SW 1271 (cell line): ENCODE results near the gene LNP1.
"Not testable (repeated sequence)": the region's sequence is repeated elsewhere in the genome, so short reads cannot be mapped to it uniquely, and the experiment has no call there.

Experiments used
- DNase-seq, 2 experiments: peaks; one replicate each; lab custom pipeline; 2025; lab: John Stamatoyannopoulos, UW

Gene LNP1, protein sequence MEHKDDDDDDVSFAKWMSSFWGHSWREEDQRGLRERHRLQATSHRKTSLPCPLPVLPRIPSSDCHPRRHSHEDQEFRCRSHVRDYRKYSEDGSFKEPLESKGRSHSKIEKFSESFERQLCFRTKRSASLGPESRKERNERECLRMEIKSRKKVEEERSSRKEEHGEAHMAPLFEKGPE

DNA sequence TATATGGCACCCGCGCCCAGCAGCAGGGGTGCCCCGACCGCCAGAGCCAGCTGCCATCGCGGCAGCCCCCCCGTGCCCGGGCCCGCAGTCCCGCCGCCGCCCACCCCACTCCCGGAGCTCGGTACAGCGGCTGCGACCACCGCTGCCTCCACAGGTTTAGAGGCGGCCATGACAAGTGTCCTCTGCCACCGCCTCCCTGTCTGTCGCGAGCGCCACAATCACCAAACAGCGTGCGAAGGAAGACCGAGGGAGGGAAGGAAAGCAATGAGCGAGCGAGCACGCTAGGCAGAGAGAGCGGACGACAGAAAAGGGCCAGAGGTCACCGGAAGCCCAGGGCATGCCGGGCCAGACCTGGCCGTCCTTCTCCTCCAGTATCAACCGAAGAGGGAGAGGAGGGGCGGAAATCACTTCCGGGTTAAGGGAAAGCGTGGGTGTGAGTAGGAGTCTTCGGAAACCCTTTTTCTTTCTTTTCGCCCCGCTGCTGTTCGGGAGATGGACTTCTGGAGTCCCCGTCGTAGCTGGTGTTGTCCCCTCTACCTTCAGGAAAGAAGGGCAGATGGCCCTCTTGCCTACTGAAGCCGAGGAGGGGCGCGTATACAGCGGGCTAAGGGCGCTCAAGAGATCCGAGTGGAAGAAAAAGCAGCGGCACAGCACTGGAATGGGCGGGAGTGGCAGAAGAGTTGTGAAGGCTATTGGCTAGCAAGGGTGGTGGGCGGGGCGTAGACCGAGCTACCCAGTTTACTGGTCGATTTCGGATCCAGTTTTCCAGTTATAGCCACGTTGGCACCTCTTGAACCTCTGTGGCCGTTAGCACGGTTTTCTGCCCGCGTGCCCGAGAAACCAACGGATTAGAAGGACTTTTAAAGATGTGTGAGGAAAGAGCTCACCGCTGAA is at the start of gene LNP1, which contains the start of gene TOMM70:
TSS of gene LNP1 (plus strand) at position 760 of the 894 bp plus-strand sequence. CDS start 28,191 bp downstream, outside the sequence.
TSS of gene TOMM70 (minus strand) at position 310 of the 894 bp plus-strand sequence. CDS start at position 170, 140 bp downstream.
- peak; percentile 95 to 99 for DNase-seq

DNA sequence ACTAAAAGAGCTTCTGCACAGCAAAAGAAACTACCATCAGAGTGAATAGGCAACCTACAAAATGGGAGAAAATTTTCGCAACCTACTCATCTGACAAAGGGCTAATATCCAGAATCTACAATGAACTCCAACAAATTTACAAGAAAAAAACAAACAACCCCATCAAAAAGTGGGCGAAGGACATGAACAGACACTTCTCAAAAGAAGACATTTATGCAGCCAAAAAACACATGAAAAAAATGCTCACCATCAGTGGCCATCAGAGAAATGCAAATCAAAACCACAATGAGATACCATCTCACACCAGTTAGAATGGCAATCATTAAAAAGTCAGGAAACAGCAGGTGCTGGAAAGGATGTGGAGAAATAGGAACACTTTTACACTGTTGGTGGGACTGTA is 49.6 kb upstream of the LNP1 start:
- DNase-seq: not testable (repeated sequence)

DNA sequence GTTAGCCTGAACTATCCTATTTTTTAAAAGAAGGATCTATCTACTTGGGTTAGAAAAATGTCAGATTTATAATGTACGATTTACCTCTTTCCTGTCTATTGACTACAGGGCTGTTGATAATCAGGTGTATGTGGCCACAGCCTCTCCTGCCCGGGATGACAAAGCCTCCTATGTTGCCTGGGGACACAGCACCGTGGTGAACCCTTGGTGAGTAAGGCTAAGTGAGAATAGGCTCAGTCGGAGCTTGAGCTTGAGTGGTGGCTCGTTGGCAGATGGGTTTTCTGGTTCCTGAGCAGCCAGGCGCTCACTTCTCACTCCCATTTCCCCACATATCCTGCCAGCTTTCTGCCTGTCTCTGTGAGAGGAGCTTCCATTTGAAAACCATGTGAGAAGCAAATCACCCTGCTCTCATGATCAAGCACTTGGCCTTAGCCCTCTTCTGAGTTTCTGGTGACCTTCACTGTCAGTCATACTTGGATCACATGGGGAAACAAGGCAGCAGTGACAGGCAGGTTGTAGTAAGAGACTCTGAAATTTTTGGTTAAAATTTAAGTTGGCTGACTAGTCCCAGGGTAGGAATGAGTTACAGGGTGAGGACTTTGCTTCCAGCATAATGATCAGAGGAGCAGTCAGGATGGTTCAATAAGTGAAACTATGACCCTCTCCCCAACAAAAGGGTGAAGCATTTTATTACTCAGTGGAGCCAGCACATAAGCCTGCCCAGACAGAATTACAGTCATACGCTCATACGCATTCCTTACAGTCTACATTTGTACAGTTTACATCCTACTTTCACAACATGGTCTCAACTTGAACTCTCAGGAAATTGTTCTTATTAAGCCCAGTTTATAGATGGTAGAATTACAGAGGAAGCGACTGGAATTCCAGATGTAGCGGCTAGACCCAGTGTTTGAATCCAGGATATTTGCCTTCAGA is 48.8 kb upstream of the LNP1 start:
- DNase-seq: no peak

DNA sequence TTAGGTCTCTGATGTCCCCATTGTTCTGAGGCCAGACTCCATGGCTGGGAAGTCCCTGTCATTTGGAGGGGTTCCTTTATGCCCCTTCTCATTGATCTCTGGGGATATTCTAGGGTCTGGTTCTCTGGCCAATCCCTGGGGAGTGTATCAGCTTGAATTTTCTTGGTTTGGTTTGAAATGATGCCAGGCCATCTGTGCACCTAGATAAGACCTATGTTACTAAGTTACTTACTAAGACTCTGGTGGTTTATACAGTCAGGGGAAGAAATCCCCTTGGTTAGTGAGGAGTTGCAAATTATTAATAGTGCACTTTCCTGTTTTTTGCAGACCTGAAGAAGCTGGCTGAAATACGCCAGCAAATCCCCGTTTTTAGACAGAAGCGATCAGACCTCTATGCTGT is 46.5 kb upstream of the LNP1 start:
- DNase-seq: no peak

DNA sequence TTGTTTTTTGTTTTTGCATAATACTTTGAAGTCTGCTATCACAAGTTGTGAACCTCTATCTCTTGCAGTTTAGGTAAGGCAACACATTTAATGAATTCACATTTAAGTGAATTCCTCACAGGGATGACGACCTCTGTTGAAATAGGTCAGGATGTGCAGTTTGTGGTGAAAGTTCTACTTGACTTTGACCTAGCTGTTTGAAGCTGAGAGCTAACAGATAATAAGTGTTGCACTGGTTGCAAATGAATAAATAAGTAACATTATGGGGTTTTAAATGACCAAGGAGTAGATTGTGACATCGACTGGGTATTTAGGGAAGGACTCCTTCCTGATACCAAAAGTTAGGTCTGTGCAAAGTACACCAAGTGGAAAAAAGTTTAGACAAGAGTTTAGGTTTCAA is 42.9 kb upstream of the LNP1 start:
- DNase-seq: no peak

DNA sequence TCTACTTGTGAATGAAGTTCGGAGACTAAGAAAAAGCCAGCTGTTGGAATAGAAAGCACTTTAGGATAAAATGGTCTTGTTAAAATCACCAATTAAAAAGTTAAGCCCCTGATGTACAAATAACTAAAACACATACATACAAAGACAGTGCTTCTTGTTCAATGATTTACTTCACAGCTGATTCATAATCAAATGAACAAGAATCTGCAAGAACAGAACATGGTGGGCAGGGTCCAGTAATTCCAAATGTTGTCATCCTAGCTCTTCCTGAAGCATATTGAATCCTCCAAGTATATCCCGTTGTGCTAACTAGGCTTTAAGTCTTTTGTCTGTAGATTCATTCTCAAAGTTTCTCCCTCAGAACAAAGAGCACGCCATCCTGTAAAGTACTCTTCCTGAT is 42.3 kb upstream of the LNP1 start:
- no peak for DNase-seq

DNA sequence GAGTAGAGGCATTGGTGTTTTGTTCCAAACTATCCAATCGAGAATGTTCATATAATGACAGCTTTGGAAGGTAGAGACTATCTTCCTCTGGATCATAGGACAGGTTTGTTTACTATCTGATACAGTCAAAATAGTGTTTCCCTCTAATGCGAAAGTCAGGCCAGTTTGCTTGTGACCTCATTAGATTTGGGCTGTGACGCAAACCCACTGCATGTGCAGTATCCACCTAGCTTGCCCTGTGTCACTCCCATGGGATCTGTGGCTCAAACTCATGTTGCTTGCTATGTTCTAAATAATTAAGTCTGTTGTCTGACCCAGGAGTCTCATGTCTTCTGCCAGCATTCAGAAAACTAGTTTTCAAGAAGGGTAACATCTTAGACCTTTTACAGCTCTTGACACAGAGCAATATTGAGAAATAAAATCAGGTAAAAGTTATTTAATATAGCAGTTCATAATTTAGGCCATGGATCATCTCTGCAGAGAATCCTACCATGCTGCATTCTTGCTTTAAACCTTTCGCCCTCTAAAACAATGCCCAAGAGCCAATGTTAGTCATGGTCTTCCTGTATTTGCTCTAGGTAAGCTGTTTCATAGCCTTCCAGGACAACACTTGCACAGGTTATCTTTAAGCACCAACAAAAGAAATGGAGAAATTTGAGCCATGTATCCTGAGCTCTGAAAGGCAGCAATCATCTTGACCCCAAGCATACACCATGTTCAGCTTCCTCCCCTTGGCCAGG is 40.4 kb upstream of the LNP1 start:
- no peak for DNase-seq

DNA sequence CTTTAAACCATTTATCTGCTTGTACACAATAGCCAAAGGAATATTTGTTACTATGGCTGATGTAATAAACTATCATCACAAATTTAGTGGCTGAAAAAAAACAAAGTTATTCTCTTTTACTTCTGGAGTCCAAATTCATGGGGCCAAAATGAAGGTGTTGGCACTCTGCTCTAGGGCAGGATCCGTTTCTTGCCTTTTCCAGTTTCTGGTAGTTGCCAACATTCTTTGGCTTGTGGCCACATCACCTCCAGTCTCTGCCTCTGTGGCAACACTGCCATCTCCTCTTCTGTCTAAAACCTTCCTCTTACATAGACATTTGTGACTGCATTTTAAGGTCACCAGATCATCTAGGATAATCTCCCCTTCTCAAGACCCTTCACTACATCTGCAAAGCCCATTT is 39.4 kb upstream of the LNP1 start:
- no peak for DNase-seq

DNA sequence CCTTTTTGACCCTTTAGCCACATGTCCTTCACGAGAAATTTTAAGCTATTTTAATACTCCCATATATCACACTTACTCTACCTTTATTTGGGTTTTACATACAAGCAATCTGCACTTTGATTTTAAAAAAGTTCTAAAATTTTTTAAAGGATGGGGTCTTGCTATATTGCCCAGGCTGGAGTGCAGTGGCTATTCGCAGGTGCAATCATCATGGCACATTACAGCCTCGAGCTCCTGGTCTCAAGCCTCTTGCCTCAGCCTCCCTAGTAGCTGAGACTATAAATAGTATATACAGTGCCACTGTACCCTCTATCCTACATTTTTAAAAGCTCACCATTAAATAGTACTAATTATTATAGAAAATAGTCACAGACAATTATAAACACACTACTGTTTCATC is 36.9 kb upstream of the LNP1 start:
- DNase-seq: no peak

DNA sequence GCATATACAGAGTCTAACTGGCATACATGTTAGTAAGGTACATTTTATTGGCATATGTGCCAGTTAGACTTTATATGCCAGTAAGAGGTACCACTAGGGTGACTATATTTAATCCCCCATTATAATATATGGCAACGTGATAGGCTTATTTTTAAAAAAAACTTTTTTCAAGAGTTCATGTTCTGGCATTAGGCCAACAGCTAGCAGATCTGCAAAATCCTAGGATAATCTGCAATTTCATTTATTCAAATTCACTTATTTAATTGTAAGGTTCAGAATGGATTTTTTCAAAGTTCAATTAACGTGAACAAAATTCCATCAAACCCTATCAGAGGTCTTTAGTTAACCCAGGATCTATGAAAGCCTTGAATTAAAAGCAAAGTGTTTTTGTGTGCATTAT is 34.9 kb upstream of the LNP1 start:
- no peak for DNase-seq

DNA sequence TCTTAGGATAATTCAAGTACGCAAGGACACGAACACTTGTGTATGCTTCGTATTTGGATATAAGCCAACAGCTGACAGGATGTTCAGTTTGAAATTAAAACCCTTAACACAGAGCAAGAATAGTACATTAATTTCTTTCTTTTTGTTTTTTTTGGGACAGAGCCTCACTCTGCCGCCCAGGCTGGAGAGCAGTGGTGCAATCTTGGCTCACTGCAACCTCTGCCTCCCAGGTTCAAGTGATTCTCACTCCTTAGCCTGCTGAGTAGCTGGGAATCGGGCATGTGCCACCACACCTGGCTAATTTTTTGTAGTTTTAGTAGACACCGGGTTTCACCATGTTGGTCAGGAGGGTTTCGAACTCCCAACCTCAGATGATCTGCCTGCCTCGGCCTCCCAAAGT is 32.9 kb upstream of the LNP1 start:
- DNase-seq: no peak

DNA sequence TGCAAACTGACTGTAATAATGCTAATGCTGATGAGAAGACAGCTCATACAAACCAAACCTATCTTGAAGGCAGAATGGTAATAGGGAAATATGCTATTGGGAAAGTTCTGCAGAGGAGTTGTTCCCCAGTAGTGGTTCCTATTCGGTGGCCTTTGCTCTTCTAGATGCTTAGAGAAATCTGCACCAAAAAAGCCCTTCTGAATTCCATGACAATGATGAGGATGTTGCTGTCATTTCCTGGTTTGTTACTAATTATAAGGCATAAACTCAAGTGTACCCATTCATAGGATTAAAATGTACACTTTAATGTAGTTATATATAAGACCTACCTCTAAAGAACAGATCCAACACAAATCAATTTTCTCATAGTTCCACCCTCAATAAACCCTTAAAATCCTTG is 30.6 kb upstream of the LNP1 start:
- DNase-seq: no peak

DNA sequence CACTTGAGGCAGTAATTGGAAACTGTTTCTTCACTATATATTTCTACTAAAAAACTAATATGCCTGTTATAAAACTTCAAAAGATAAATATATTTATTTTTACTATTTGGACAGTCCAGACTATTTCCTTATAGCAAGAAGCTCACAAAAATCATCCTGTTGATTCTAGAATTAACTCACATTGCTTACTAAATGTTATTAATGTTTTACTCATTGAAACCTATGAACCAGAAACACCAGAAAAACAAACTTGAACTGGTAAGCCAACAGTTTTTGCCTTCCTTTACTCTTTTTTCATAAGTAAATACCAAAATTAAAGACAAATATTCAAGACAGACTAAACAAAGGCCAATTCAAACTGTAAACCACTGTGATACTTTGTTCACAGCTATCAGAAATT is 26.8 kb upstream of the LNP1 start:
- DNase-seq: no peak

DNA sequence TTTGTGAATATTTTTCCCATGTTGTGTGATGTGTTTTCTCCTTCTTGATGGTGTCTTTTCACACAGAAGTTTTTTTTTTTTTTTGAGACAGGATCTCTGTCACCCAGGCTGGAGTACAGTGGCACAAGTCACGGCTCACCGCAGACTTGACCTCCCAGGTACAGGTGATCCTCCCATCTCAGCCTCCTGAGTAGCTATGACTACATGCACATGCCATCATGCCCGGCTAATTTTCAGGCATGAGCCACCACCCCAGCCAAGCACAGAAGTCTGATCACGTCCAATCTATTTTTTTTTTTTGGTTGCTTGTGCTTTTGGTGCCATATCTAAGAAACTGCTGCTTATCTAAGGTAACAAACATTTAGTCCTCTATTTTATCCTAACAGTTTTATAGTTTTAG is 25.0 kb upstream of the LNP1 start:
- DNase-seq: no peak

DNA sequence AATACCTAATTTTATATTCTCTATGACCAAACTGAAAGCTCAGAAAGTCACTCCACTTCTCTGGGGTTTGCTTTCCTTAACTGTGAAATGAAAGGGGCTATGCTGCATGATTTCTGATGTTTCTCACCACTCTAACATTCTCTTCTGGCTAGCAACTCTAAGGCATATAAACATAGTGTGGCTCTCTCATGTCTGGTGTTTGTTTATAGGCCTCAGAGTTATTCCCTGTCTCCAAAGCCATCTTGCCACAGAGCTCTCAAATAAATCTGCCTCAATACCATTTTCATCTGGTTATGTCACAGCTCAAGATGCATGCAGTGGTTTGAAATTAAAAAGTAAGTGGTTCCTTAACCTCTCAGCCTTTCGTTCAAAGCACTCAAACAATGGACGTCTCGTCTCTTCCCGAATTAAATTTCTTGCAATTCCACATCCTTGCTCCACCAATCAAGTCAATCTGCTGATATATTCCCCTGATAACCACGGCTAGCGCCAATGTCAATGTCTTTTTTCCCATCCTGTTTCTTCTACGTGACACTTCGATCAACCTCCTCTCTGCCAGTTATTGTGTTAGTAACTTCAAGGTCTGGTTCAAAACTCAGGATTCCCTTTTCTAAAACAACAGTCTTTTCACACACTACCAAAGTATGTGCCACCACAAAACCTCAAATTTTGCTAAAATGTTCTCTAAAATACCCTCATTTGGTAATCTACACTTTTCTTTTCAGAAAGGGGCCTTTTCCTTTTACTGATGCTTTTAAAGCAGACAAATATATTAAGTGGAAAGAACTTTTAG is 16.4 kb upstream of the LNP1 start:
- DNase-seq: no peak

DNA sequence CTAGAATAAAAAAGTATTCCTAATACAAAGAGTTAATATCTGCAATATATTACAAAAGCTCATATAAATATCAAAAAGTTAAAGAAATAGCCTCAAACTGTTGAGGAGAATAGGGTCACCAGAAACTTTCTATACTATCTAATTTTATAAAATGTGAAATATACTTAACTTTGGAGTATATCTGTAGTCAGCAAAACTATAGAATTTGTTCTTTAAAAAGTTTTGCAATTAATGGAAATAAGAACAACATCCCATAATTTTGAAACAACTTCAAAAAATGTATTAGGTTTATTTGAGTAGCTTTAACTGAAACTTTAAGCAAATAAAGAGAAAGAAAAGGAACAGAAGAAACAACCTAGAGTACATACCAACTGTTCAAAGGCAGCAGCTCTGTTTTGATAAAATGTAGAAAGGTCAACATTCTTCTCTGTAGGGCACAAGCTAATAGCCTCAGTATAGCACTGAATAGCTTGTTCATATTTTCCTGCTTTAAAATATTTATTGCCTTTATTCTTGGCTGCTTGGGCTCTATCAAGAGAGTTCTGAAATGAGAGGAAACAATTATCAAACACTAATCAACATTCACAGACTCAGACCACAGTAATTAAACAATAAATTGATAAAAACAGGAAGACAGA is 14.8 kb upstream of the LNP1 start:
- DNase-seq: no peak

DNA sequence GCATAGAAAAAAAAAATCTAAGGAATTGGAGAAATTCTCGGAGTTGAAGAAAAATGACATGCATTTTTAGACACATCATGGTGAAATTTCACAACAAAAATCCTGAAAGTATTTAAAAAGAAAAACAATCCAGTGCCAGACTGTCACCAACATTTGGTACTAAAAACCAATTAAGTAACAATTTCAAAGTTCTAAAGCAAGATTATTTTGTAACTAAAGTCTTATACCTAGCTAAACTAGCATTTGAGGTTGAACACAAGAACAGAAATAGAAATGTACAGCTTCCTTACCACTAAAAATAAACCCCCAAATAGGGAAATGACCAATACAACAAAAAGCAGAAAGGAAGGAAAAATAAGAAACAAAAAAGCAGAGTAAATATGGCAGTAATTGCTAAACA is 12.3 kb upstream of the LNP1 start:
- no peak for DNase-seq

DNA sequence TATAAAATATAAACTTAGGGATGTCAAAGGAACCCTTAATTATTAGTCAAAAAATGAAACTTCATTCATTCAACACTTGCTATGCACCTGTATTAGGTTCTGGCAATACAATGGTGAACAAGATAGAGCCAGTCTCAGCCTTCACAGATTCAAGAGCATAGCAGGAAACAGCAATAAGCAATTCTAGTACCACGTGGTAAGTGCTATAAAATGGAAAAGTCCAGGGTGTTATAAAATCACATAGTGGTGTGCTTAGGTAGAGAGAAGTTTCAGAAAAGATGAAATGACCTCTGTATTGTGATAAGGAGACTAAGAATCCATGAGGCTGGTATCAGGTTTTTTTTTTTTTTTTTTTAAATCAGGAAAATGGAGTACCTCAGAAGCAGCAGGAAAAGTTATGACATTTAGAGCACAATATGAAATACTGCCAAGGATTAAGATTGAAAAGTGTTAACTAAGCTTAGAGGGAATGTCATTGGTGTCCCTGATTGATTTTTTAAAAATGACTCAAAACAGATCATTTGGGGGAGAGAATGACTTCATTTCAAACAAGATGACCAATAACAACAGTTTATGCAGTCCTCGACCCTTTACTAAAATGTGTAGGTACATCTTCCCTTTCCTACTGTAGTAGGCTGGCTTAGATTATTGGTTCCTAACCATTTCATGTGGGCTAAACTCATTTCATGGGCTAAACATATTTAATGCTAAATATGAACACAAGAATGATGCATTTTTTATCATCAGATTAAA is 5.5 kb upstream of the LNP1 start:
- DNase-seq: no peak

DNA sequence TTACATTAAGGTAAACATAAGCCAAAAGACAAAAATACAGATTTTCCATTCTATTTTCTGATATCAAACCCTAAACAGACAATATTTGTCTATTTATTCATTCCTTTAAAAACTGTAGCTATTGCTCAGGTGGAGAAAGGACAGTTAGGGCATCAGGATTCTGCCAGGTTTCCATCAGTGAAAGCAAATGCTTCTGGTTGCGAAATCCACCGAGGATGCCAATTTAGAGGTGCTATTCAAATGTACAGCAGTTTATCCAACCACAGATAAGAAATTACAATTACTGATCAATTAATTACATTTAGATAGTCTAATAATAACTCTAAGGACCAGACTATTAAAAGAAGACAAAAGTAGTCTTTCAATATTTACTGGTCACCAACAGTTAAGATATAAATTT is 4.4 kb upstream of the LNP1 start:
- DNase-seq: no peak
